Adrenal gland (tissue), 12 donors: ENCODE data around the gene CEP128. TPM values are rescaled to one million over a fixed set of nuclear protein-coding genes. Genes with fewer than 3 reads are reported as not detected.

ENCODE experiments used
- DNase-seq, 7 donors: peaks; one replicate each; pipeline ENCODE4 v3.0.0-alpha.2; 2019 to 2020
- H3K27ac ChIP-seq, 5 donors: fragments of 200-600 bp; sonication (generic) in 4 of 5; 1 replicate in 3 of 5; 2 replicates in 2 of 5; pipeline versions ENCODE4 v1.5.1 to v1.8.0; 2016 to 2020; ENCODE audit warnings: mild to moderate bottlenecking in 1 of 5
- H3K27me3 ChIP-seq: fragments of 200-600 bp; 2 replicates; pipeline ENCODE4 v1.8.0; 2021
- H3K36me3 ChIP-seq, 2 donors: fragments of 200-600 bp; replicated peaks in 1 of 2; 1 replicate in 1 of 2; 2 replicates in 1 of 2; pipeline versions ENCODE4 v1.5.1 to v1.8.0; 2018 to 2022
- H3K4me1 ChIP-seq, 2 donors: fragments of 200-600 bp; replicated peaks in 1 of 2; 1 replicate in 1 of 2; 2 replicates in 1 of 2; pipeline versions ENCODE4 v1.5.1 to v1.8.0; 2018 to 2021
- H3K4me3 ChIP-seq, 4 donors: fragments of 200-600 bp; sonication (generic) in 3 of 4; one replicate each; pipeline ENCODE4 v1.5.1; 2016 to 2018
- H3K9me3 ChIP-seq, 3 donors: fragments of 200-600 bp; sonication (generic) in 1 of 3; replicated peaks in 1 of 3; 1 replicate in 2 of 3; 2 replicates in 1 of 3; pipeline versions ENCODE4 v1.5.1 to v1.8.0; 2016 to 2021
- POLR2A ChIP-seq, 2 donors: fragments of 450-650 bp; IDR thresholded peaks; one replicate each; pipeline ENCODE4 v1.6.1; 2017; ENCODE audit warnings: antibody characterized with exemption in 2 of 2, mild to moderate bottlenecking in 2 of 2, moderate library complexity in 1 of 2
- WGBS, 4 donors: extraction: QIAGEN DNeasy Blood & Tissue Kit in 2 of 4; methylation state at CpG; one replicate each; pipeline versions ENCODE4 v1.1.5 to v1.1.7; 2013 to 2017; 5-methylcytosine and 5-hydroxymethylcytosine counted together
- intact Hi-C, 2 donors: fragments of 100-400 bp; cut with DNase I; formaldehyde crosslinking; loops; one replicate each; pipeline versions ENCODE4 v1.14.1 to v1.15.0; 2022 to 2023
- polyA plus RNA-seq, 3 donors: library from polyadenylated mRNA; stranded (reverse); fragments of 200-250 nt in 2 of 3; fragments of 350-450 nt in 1 of 3; fragmentation: Illumina TruSeq in 1 of 3; extraction: RNeasy Lipid Tissue Mini Kit (QIAGEN cat#74804) in 1 of 3; gene quantifications; one replicate each; pipeline ENCODE4 v1.2.3, GENCODE V29; 2013 to 2014
- total RNA-seq, 9 donors: library from RNA; depleted of rRNA in 4 of 9; stranded (reverse); fragments of >200 nt in 4 of 9; fragments of 120-200 nt in 1 of 9; fragmentation: NEBNext Ultra II Directional in 1 of 9; extraction: Animal tissue kit (Norgen Biotek cat#: 25700) in 1 of 9; gene quantifications; one replicate each; pipeline versions ENCODE4 v1.1.0 to v1.2.4, GENCODE V29; 2013 to 2023
- TF ChIP-seq, protein P1 (sequence below), 6 experiments: fragments of 450-650 bp in 4 of 6; fragments of 200-600 bp in 2 of 6; sonication (generic) in 1 of 6; IDR thresholded peaks; 1 replicate in 5 of 6; 2 replicates in 1 of 6; pipeline versions ENCODE4 v1.5.1 to v1.8.0; 2016 to 2021; ENCODE audit warnings: antibody characterized with exemption in 6 of 6, mild to moderate bottlenecking in 2 of 6, moderate library complexity in 1 of 6
- donor health status: healthy with polysubstance abuse.
- donor health status: Bipolar disorder and iron deficiency.
- donor health status: DM: yes; HTN: yes; CAD: no.
- donor health status: DM: no; HTN: no; CAD: no.
- donor health status: DM: no; HTN: no; CAD: no.
- donor health status: DM: yes; HTN: yes; CAD: no.

The CEP128 gene
- total and polyA plus RNA-seq, 12 donors: 1.1 to 5.2 (median 3.1) TPM

DNA sequence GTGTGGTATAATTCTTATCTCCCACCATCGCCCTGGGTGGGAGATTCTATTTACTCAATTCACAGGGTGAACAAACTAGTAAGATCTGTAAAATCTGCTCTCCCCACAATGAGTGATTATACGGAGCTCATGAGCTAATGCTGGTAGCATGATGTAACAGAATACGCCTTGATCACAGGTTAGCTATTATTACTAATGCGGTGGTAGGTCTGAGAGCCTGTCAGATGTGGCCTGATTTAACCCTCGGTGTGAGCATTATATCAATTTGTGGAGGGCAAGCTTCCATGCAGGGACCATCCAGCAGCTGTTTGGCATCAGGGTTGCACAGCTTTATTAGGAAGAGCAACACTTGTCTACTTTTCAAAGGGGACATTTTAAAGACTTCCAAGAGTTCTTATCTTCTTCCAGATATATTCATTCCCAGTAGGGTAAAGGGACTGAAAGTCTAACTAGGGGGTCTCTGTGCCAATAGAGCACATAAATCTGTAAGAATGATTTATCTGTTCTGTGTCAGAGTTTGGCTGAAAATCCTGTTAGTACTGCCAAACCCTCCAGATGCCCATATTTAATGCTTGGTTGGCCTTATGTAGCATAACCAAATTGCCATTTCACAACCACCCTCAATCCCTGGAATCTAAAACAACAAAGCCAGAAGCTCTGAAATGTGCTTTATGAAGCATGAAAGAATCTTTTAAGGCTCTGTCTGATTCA is 32.5 kb upstream of the CEP128 start:
- WGBS, 4 donors: 63 to 80% (median 65%) methylated on average over 5 of the region's 5 CpGs
- no peak overlapping the region for H3K27ac ChIP-seq

DNA sequence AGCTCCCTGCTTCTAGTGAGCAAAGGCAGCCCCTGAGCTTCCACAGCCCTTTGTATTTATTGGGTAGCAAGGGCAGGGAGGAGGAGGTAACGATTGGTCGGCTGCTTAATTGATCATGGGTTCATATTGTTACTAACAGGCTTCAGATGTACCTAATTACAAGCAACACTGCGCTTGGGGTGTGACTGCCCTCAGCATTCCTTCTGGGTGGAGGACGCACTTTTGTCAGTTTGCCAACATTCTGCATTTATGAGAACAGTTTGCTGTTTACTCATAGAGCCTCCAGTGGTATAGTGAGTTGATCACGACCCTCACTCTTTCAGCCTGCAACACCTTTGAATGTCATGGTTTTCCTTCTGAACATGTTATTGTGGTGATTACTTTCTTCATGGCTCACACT is 23.5 kb upstream of the CEP128 start:
- WGBS, 4 donors: 72 to 86% (median 76%) methylated on average over 5 of the region's 5 CpGs
- Histone ChIP-seq H3K4me1 (peaks cover 6 to 17% of the 10 kb centered on the region in 2 donors), H3K27ac (peak overlapping the region in 2 of 5 donors; percentile 24 to 27), H3K27me3 (no peaks in the 10 kb centered on the region), H3K36me3 (no peaks in the 10 kb centered on the region), H3K4me3 (no peak overlapping the region), H3K9me3 (no peaks in the 10 kb centered on the region)
- DNase-seq: no peak
- TF ChIP-seq, protein P1, sequence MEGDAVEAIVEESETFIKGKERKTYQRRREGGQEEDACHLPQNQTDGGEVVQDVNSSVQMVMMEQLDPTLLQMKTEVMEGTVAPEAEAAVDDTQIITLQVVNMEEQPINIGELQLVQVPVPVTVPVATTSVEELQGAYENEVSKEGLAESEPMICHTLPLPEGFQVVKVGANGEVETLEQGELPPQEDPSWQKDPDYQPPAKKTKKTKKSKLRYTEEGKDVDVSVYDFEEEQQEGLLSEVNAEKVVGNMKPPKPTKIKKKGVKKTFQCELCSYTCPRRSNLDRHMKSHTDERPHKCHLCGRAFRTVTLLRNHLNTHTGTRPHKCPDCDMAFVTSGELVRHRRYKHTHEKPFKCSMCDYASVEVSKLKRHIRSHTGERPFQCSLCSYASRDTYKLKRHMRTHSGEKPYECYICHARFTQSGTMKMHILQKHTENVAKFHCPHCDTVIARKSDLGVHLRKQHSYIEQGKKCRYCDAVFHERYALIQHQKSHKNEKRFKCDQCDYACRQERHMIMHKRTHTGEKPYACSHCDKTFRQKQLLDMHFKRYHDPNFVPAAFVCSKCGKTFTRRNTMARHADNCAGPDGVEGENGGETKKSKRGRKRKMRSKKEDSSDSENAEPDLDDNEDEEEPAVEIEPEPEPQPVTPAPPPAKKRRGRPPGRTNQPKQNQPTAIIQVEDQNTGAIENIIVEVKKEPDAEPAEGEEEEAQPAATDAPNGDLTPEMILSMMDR (IDR thresholded peaks at IDR 0.05): no peak
- TF ChIP-seq POLR2A (IDR thresholded peaks at IDR 0.05): no peak
- intact Hi-C loops: no loop called here

More for the DNA sequence above, 32.5 kb upstream of the CEP128 start:
- no peaks in the 10 kb centered on the region for H3K9me3 ChIP-seq
- no peaks in the 10 kb centered on the region for H3K36me3 ChIP-seq
- TF ChIP-seq, protein P1 (IDR thresholded peaks at IDR 0.05): no peak
- TF ChIP-seq POLR2A (IDR thresholded peaks at IDR 0.05): no peak
- DNase-seq: no peak
- H3K4me3 ChIP-seq: no peak overlapping the region
- no peaks in the 10 kb centered on the region for H3K27me3 ChIP-seq
- H3K4me1 ChIP-seq: no peaks in the 10 kb centered on the region
- intact Hi-C loops: no loop called here

DNA sequence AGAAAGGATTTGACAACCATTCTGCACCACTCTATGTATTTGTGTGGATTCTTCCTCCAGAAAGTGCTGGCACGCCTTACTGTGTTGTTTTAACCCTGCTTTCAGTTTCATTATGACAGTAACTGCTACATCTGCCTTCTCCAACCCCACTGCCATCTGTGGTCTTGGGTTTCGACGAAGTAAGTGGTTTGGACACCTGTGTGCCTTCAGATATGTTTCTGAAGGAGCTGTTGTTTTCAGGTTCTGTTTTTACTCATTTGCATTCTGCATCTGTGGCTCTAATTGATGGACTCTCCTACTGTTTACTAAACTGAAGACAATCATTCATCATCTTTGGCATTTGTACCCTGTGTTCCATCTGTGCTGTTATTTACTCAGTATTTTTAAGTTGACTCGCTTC is 18.0 kb upstream of the CEP128 start:
- H3K36me3 ChIP-seq: no peaks in the 10 kb centered on the region
- intact Hi-C loops: loop anchor here in 1 of 2 donors (10.0 kb wide), 1 partner anchor 205 kb away; no protein-coding TSS in a partner anchor
- H3K9me3 ChIP-seq: no peaks in the 10 kb centered on the region
- no peaks in the 10 kb centered on the region for H3K27me3 ChIP-seq
- peak overlapping the region in 1 of 5 donors; percentile 15 for H3K27ac ChIP-seq
- peak overlapping the region in 1 of 4 donors; percentile 30 for H3K4me3 ChIP-seq
- TF ChIP-seq, protein P1 (IDR thresholded peaks at IDR 0.05): no peak
- TF ChIP-seq POLR2A (IDR thresholded peaks at IDR 0.05): no peak
- WGBS, 4 donors: 28 to 34% (median 29%) methylated on average over 4 of the region's 4 CpGs
- peaks cover 8 to 28% of the 10 kb centered on the region in 2 donors for H3K4me1 ChIP-seq
- peak in 6 of 7 donors; percentile 21 to 60 (median 28) for DNase-seq

DNA sequence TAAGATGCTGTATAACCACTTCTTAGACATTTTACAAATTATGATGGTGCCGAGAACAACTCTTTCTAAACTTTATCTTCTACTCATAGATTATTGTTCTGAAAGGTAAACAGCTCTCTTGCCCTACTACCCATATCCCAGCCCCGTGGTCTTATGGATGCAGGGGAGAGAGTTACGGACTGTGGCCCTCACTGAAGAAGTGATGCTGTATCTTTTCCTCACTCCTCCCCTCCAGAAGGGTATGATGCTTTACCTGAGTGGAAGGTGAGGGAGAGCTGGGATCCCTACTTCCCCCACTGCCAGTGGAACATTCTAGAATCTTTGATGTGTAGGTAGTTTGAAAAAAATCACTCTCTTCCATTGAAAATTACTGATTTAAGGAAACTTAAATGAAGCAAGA is 17.4 kb upstream of the CEP128 start:
- peaks cover 8 to 24% of the 10 kb centered on the region in 2 donors for H3K4me1 ChIP-seq
- no peak for DNase-seq
- H3K4me3 ChIP-seq: no peak overlapping the region
- no peaks in the 10 kb centered on the region for H3K36me3 ChIP-seq
- TF ChIP-seq POLR2A (IDR thresholded peaks at IDR 0.05): no peak
- TF ChIP-seq, protein P1 (IDR thresholded peaks at IDR 0.05): no peak
- H3K9me3 ChIP-seq: no peaks in the 10 kb centered on the region
- H3K27ac ChIP-seq: no peak overlapping the region
- intact Hi-C loops: loop anchor here in 1 of 2 donors (10.0 kb wide), 1 partner anchor 206 kb away; no protein-coding TSS in a partner anchor
- WGBS, 4 donors: 63 to 89% (median 74%) methylated on average over 3 of the region's 3 CpGs
- H3K27me3 ChIP-seq: no peaks in the 10 kb centered on the region
